ENCODE data around the gene TBPL1.

TBPL1 gene

GRCh38 chr6:134007077-134007476 lies 54.1 kb downstream of the TBPL1 start:
- peak; percentile 71 to 88 (median 77) for DNase-seq

GRCh38 chr6:134009876-134010275 lies 56.9 kb downstream of the TBPL1 start:
- no peak for DNase-seq

GRCh38 chr6:134010400-134010799 lies 57.4 kb downstream of the TBPL1 start:
- no peak for DNase-seq

GRCh38 chr6:134010974-134011373 lies 58.0 kb downstream of the TBPL1 start:
- no peak for DNase-seq

GRCh38 chr6:134014588-134015137 lies 61.6 kb downstream of the TBPL1 start:
- DNase-seq = no peak

GRCh38 chr6:134015719-134016557 lies 62.9 kb downstream of the TBPL1 start:
- no peak for DNase-seq

GRCh38 chr6:134016558-134016814 lies 63.5 kb downstream of the TBPL1 start:
- no peak for DNase-seq

- DNase-seq = no peak
Observed at GRCh38 chr6:134020071-134020470, 67.0 kb downstream of the TBPL1 start.

GRCh38 chr6:134020543-134020942 lies 67.5 kb downstream of the TBPL1 start:
- no peak for DNase-seq

- DNase-seq = no peak
Observed at GRCh38 chr6:134020968-134021367, 67.9 kb downstream of the TBPL1 start.

- no peak for DNase-seq
Observed at GRCh38 chr6:134021396-134022122, 68.5 kb downstream of the TBPL1 start.

GRCh38 chr6:134022650-134023049 lies 69.6 kb downstream of the TBPL1 start:
- DNase-seq = no peak

- no peak for DNase-seq
Observed at GRCh38 chr6:134026597-134026996, 73.6 kb downstream of the TBPL1 start.

GRCh38 chr6:134028438-134028837 lies 75.4 kb downstream of the TBPL1 start:
- no peak for DNase-seq

- peak in 1 of 3 experiments; percentile 55 for DNase-seq
Observed at GRCh38 chr6:134029495-134030455, 76.8 kb downstream of the TBPL1 start.

- no peak for DNase-seq
Observed at GRCh38 chr6:134031696-134032255, 78.8 kb downstream of the TBPL1 start.

GRCh38 chr6:134034478-134034877 lies 81.5 kb downstream of the TBPL1 start:
- DNase-seq = no peak

GRCh38 chr6:134034961-134035822 lies 82.2 kb downstream of the TBPL1 start:
- peak in 1 of 3 experiments; percentile 60 for DNase-seq

- DNase-seq = peak; percentile 86 to 96 (median 87)
Observed at GRCh38 chr6:134035823-134036296, 82.8 kb downstream of the TBPL1 start.

- no peak for DNase-seq
Observed at GRCh38 chr6:134039116-134039515, 86.1 kb downstream of the TBPL1 start.
